CD8-positive, alpha-beta memory T cell (primary cell): ENCODE data around the gene FGF5. TPM values are rescaled to one million over a fixed set of nuclear protein-coding genes. Genes with fewer than 3 reads are reported as not detected.
A peak's percentile ranks its signal among the peaks of the same experiment; 100 is the strongest.
"Not testable (repeated sequence)": the region's sequence is repeated elsewhere in the genome, so short reads cannot be mapped to it uniquely, and the experiment has no call there.

Experiments used
- CTCF ChIA-PET: fragments of 350-600 bp; sonication (Branson Sonifier 250); formaldehyde crosslinking; loops from one replicate; lab custom pipeline; 2021; ENCODE audit warnings: antibody characterized with exemption; lab: Charles Lee
- POLR2A ChIA-PET: fragments of 350-600 bp; sonication (Branson Sonifier 250); formaldehyde crosslinking; loops from one replicate; lab custom pipeline; 2021; ENCODE audit warnings: antibody characterized with exemption; lab: Charles Lee
- DNase-seq, 5 donors: peaks; one replicate each; pipeline versions ENCODE4 v3.0.0 to v3.0.0-alpha.2; 2020 to 2022; ENCODE audit warnings: mixed read lengths in 1 of 5
- H3K27ac ChIP-seq: one replicate; pipeline ENCODE4 v1.7.0; 2013; ENCODE audit warnings: low read depth, mild to moderate bottlenecking, low read length, moderate library complexity
- H3K27me3 ChIP-seq: 2 replicates; pipeline ENCODE4 v1.7.0; 2013; ENCODE audit warnings: low read length, mild to moderate bottlenecking; ENCODE audit not compliant: insufficient read depth, poor library complexity, severe bottlenecking
- H3K36me3 ChIP-seq: 2 replicates; pipeline ENCODE4 v1.7.0; 2013; ENCODE audit warnings: mild to moderate bottlenecking, low read length, moderate library complexity; ENCODE audit not compliant: insufficient read depth
- H3K4me1 ChIP-seq: 2 replicates; pipeline ENCODE4 v1.7.0; 2013; ENCODE audit warnings: mild to moderate bottlenecking, low read length, moderate library complexity; ENCODE audit not compliant: insufficient read depth
- H3K4me3 ChIP-seq: 2 replicates; pipeline ENCODE4 v1.7.0; 2013; ENCODE audit warnings: mild to moderate bottlenecking, low read length
- H3K9me3 ChIP-seq: 2 replicates; pipeline ENCODE4 v1.7.0; 2013; ENCODE audit warnings: mild to moderate bottlenecking, low read length
- H3K27ac Mint-ChIP-seq, 8 donors: one replicate each; pipeline ENCODE4 v1.8.0; 2020 to 2021; ENCODE audit warnings: mixed read lengths in 8 of 8, mild to moderate bottlenecking in 6 of 8, inconsistent platforms in 3 of 8, moderate library complexity in 3 of 8
- H3K27me3 Mint-ChIP-seq, 2 donors: one replicate each; pipeline ENCODE4 v1.8.0; 2020 to 2021; ENCODE audit warnings: mixed read lengths in 2 of 2, mild to moderate bottlenecking in 1 of 2, moderate library complexity in 1 of 2
- H3K36me3 Mint-ChIP-seq, 3 donors: one replicate each; pipeline ENCODE4 v1.8.0; 2020 to 2021; ENCODE audit warnings: mixed read lengths in 3 of 3, inconsistent platforms in 1 of 3, mild to moderate bottlenecking in 1 of 3
- H3K4me1 Mint-ChIP-seq, 3 donors: one replicate each; pipeline ENCODE4 v1.8.0; 2020 to 2021; ENCODE audit warnings: mixed read lengths in 3 of 3, inconsistent platforms in 1 of 3, mild to moderate bottlenecking in 1 of 3
- H3K4me3 Mint-ChIP-seq, 7 donors: one replicate each; pipeline ENCODE4 v1.8.0; 2020 to 2021; ENCODE audit warnings: mixed read lengths in 7 of 7, mild to moderate bottlenecking in 6 of 7, moderate library complexity in 4 of 7, inconsistent platforms in 2 of 7
- H3K9me3 Mint-ChIP-seq, 5 donors: one replicate each; pipeline ENCODE4 v1.8.0; 2020 to 2022; ENCODE audit warnings: mixed read lengths in 5 of 5, mild to moderate bottlenecking in 3 of 5, moderate library complexity in 2 of 5, inconsistent platforms in 1 of 5
- polyA plus RNA-seq: library from polyadenylated mRNA; unstranded; fragments of 300-500 nt; fragmentation: Illumina TruSeq; gene quantifications from one replicate; pipeline ENCODE4 v1.2.3, GENCODE V29; 2021
- total RNA-seq, 2 experiments: library from RNA; stranded (reverse); gene quantifications; one replicate each; pipeline ENCODE4 v1.2.3, GENCODE V29; 2021

The FGF5 gene
- total and polyA plus RNA-seq, 3 experiments from 2014 or later, result not detected

DNA sequence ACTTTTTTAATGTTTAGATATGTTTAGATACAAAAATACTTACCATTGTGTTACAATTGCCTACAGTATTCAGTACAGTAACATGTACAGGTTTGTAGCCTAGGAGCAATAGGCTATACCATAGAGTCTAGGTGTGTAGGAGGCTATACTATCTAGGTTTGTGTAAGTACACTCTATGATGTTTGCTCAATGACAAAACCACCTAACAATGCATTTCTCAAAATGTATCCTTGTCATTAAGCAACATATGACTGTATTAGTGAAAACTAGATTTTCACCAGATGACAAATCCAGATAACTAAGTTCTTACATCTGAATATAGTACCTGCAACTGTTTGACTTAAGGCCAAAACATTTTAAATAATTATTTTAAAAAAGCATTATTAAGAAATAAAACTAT is 49.4 kb downstream of the FGF5 start:
- H3K4me3 ChIP-seq, H3K4me1 ChIP-seq, H3K36me3 ChIP-seq, H3K36me3 Mint-ChIP-seq, CTCF ChIA-PET, H3K27ac Mint-ChIP-seq, H3K4me1 Mint-ChIP-seq, H3K9me3 Mint-ChIP-seq, H3K4me3 Mint-ChIP-seq, DNase-seq, POLR2A ChIA-PET, H3K9me3 ChIP-seq, H3K27ac ChIP-seq, H3K27me3 ChIP-seq: not testable (repeated sequence)
- H3K27me3 Mint-ChIP-seq, result peaks cover 8 to 23% of the 10 kb centered on the region in 2 donors

DNA sequence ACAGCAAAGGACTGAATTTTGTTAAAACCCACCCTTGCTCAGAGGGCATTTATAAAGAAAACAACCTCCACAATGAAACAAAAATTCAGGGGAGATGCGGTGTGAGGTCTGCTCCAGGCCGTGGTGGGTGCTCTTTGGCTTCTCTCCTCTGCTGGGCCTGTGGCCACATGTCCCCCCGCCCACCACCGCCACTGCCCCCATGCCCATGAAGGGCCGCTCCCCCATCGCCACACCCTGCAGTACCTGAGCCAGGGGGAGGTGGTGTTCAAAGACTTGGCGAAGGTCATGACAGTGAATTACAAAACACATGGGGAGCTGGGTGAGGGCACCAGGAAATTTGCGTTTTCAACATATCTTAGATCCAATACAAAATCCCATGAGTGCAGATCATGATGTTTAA is 54.9 kb downstream of the FGF5 start:
- no peaks in the 10 kb centered on the region for H3K9me3 Mint-ChIP-seq
- H3K4me3 ChIP-seq, result no peak overlapping the region
- no peak overlapping the region for H3K27ac Mint-ChIP-seq
- H3K36me3 Mint-ChIP-seq, result no peaks in the 10 kb centered on the region
- peaks cover 8 to 15% of the 10 kb centered on the region in 2 donors for H3K27me3 Mint-ChIP-seq
- ChIA-PET CTCF (no interaction called here), POLR2A (no interaction called here)
- H3K4me1 ChIP-seq, result no peaks in the 10 kb centered on the region
- DNase-seq, result no peak
- H3K4me3 Mint-ChIP-seq, result no peak overlapping the region
- no peaks in the 10 kb centered on the region for H3K27me3 ChIP-seq
- no peaks in the 10 kb centered on the region for H3K36me3 ChIP-seq
- H3K27ac ChIP-seq, result no peak overlapping the region
- no peaks in the 10 kb centered on the region for H3K9me3 ChIP-seq
- no peaks in the 10 kb centered on the region for H3K4me1 Mint-ChIP-seq

DNA sequence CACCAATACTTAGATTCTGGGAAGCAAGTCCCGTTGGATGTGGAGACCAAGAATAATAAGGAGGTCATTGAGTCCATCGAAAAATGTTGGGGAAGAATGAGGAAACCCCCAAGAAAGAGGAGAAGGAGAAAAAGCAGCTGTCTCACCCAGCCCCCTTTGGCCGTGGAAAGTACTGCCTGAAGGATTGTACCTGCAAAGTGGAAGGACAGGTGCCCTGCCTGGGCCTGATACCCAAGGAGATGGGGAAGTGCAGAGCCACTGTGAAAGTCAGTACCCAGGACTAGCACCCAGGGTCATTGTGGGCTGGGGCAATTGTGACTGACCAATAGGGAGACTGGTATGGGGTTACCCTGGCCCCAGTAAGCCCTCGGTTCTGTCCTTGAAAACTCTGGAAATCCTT is 55.3 kb downstream of the FGF5 start:
- Mint-ChIP-seq H3K9me3 (no peaks in the 10 kb centered on the region), H3K4me1 (no peaks in the 10 kb centered on the region), H3K4me3 (no peak overlapping the region), H3K36me3 (no peaks in the 10 kb centered on the region), H3K27me3 (peaks cover 8 to 15% of the 10 kb centered on the region in 2 donors), H3K27ac (no peak overlapping the region)
- POLR2A ChIA-PET, result no interaction called here
- Histone ChIP-seq H3K4me3 (no peak overlapping the region), H3K27ac (no peak overlapping the region), H3K9me3 (no peaks in the 10 kb centered on the region), H3K36me3 (no peaks in the 10 kb centered on the region), H3K27me3 (no peaks in the 10 kb centered on the region), H3K4me1 (no peaks in the 10 kb centered on the region)
- no peak for DNase-seq
- CTCF ChIA-PET, result no interaction called here

DNA sequence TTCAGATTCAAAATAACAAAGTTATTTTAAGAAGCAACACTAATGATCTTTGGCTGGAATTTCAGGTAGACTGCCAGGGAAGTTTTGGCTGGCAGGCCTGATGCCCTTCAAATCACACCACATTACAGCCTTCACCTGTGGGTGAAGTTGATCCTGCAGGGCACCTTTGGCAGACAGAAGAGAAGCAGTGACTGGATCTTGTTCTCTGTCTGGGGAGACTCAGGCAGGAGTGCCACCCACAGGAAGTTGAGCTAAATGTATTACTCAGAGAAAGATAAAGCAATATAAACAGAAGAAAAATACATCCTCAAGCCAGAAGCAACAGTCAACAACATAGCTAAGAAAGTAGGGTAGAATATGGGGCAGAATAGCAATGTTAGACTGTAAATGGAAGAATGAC is 56.3 kb downstream of the FGF5 start:
- Mint-ChIP-seq H3K27ac (no peak overlapping the region), H3K27me3 (peaks cover 8 to 15% of the 10 kb centered on the region in 2 donors)
- CTCF ChIA-PET, result no interaction called here

DNA sequence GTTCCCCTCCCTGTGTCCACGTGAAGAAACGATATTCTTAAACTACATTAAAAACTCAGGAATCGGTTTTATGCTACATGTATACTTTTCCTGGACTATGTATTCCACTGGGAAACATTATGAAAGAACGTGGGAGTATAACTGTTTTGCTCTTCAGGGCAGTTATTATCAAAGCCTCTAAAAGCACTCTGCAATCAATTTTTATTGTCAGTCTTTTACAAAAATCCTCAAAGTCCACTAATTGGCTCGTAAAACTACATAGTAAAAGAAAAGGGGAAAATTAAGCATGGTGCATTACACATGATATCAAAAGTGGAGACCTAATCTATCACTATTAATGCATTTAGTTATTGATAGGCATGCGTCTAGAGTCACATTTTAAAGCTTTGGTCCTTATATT is 57.7 kb downstream of the FGF5 start:
- H3K27ac ChIP-seq, result no peak overlapping the region
- H3K27me3 ChIP-seq, result no peaks in the 10 kb centered on the region
- no peak overlapping the region for H3K4me3 ChIP-seq
- no peaks in the 10 kb centered on the region for H3K4me1 Mint-ChIP-seq
- H3K4me3 Mint-ChIP-seq, result no peak overlapping the region
- no peak overlapping the region for H3K27ac Mint-ChIP-seq
- H3K36me3 Mint-ChIP-seq, result no peaks in the 10 kb centered on the region
- no peaks in the 10 kb centered on the region for H3K4me1 ChIP-seq
- no peaks in the 10 kb centered on the region for H3K9me3 Mint-ChIP-seq
- ChIA-PET CTCF (no interaction called here), POLR2A (no interaction called here)
- DNase-seq, result no peak
- peaks cover 12 to 18% of the 10 kb centered on the region in 2 donors for H3K27me3 Mint-ChIP-seq
- H3K9me3 ChIP-seq, result no peaks in the 10 kb centered on the region
- no peaks in the 10 kb centered on the region for H3K36me3 ChIP-seq

More for the DNA sequence above, 56.3 kb downstream of the FGF5 start:
- Mint-ChIP-seq H3K36me3 (no peaks in the 10 kb centered on the region), H3K4me3 (no peak overlapping the region), H3K4me1 (no peaks in the 10 kb centered on the region), H3K9me3 (no peaks in the 10 kb centered on the region)
- Histone ChIP-seq H3K9me3 (no peaks in the 10 kb centered on the region), H3K27ac (no peak overlapping the region), H3K27me3 (no peaks in the 10 kb centered on the region), H3K4me3 (no peak overlapping the region), H3K4me1 (no peaks in the 10 kb centered on the region), H3K36me3 (no peaks in the 10 kb centered on the region)
- no peak for DNase-seq
- POLR2A ChIA-PET, result no interaction called here

DNA sequence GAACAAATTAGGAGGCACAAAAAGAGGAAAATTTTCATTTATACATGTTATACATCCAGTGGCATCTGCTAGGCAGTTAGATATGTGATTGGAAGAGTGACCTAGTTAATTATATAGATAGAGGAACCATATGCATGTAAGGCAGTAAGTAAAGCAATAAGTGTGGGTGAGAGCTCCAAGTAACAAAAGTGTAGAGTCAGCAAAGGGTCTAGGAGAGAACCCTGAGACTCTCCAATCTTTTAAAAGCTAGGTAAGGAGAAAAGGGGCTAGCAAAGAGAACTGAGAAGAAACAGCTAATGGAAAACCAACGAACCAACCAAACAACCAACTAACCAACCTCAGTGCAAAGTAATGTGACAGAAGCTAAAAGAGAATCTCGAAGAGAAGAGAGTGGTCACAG is 65.2 kb downstream of the FGF5 start:
- Mint-ChIP-seq H3K4me3 (no peak overlapping the region), H3K27me3 (peaks cover 21 to 32% of the 10 kb centered on the region in 2 donors), H3K4me1 (peaks cover 8 to 13% (median 12%) of the 10 kb centered on the region in 3 donors), H3K9me3 (no peaks in the 10 kb centered on the region), H3K36me3 (no peaks in the 10 kb centered on the region), H3K27ac (no peak overlapping the region)
- peaks cover 11% of the 10 kb centered on the region for H3K4me1 ChIP-seq
- peaks cover 5% of the 10 kb centered on the region for H3K27me3 ChIP-seq
- no peak overlapping the region for H3K27ac ChIP-seq
- no peaks in the 10 kb centered on the region for H3K36me3 ChIP-seq
- ChIA-PET POLR2A (no interaction called here), CTCF (no interaction called here)
- H3K4me3 ChIP-seq, result no peak overlapping the region
- no peaks in the 10 kb centered on the region for H3K9me3 ChIP-seq
- no peak for DNase-seq

DNA sequence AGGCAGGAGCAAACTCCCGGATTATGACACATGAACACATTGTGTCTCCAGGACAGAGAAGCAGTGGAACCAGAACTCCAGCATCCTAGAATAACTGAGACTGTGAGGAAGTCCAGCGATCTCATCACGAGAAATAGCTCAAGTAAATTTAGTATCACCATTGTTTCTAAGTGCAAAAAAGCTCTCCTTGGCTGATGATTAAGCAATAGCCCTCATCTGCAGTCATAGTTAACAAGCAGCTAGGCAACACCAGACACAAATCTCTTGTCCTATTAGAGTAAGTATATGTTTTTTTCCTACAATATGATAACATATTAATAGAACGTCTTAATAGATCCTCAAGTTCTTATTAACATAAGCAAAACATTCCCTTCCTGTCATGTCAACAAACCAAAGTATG is 66.7 kb downstream of the FGF5 start:
- Mint-ChIP-seq H3K9me3 (no peaks in the 10 kb centered on the region), H3K27me3 (peaks cover 24 to 38% of the 10 kb centered on the region in 2 donors)
- CTCF ChIA-PET, result no interaction called here

DNA sequence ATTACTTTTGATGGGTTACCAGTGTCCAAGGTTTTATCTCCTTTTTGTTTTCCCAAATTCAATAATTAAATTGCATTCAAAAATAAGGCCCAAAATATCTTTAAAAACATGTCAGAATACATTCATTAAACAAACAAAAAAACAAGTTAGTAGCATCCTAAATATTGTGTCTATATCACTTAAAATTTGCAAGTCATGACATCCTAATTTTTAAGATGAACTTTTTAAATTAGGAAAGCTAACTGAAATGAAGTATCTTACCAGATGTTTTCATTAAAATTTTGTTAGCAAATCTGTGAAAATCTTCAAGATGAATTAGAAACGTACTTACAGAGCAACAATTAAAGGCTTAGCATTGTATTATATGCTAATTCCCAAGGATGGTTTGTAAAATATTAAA is 68.1 kb downstream of the FGF5 start:
- peaks cover 8 to 13% (median 12%) of the 10 kb centered on the region in 3 donors for H3K4me1 Mint-ChIP-seq
- DNase-seq, result no peak
- H3K27ac ChIP-seq, result no peak overlapping the region
- no peak overlapping the region for H3K4me3 ChIP-seq
- peak overlapping the region in 1 of 7 donors; percentile 41 for H3K4me3 Mint-ChIP-seq
- peaks cover 19 to 42% of the 10 kb centered on the region in 2 donors for H3K27me3 Mint-ChIP-seq
- H3K9me3 ChIP-seq, result no peaks in the 10 kb centered on the region
- H3K9me3 Mint-ChIP-seq, result no peaks in the 10 kb centered on the region
- H3K36me3 ChIP-seq, result no peaks in the 10 kb centered on the region
- H3K27ac Mint-ChIP-seq, result no peak overlapping the region
- peaks cover 5% of the 10 kb centered on the region for H3K27me3 ChIP-seq
- no peaks in the 10 kb centered on the region for H3K36me3 Mint-ChIP-seq
- peaks cover 11% of the 10 kb centered on the region for H3K4me1 ChIP-seq
- CTCF ChIA-PET, result no interaction called here
- POLR2A ChIA-PET, result no interaction called here

More for the DNA sequence above, 66.7 kb downstream of the FGF5 start:
- POLR2A ChIA-PET, result no interaction called here
- H3K36me3 Mint-ChIP-seq, result no peaks in the 10 kb centered on the region
- H3K4me1 Mint-ChIP-seq, result peaks cover 8 to 13% (median 12%) of the 10 kb centered on the region in 3 donors
- no peak overlapping the region for H3K27ac Mint-ChIP-seq
- H3K27ac ChIP-seq, result no peak overlapping the region
- peaks cover 5% of the 10 kb centered on the region for H3K27me3 ChIP-seq
- H3K36me3 ChIP-seq, result no peaks in the 10 kb centered on the region
- no peaks in the 10 kb centered on the region for H3K9me3 ChIP-seq
- no peak overlapping the region for H3K4me3 Mint-ChIP-seq
- peaks cover 11% of the 10 kb centered on the region for H3K4me1 ChIP-seq
- no peak overlapping the region for H3K4me3 ChIP-seq
- DNase-seq, result no peak

DNA sequence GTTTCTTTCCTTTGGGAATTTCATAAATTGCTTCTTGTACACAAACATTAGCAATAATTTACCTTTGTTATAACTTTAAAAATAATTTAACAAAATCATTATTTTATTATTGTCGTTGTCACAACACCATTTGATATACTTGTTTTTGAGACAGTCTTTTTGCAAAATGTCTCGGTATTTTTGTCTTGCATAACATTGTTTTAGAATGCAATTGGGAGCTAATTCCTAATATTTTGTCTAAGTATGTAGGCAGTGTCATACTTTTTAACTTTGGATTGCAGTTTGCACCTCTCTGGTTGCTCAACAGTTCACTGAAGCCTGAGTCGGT is 68.7 kb downstream of the FGF5 start:
- Histone ChIP-seq H3K4me1 (peaks cover 11% of the 10 kb centered on the region), H3K36me3 (no peaks in the 10 kb centered on the region), H3K4me3 (peak overlapping the region; percentile 62), H3K9me3 (no peaks in the 10 kb centered on the region), H3K27ac (no peak overlapping the region), H3K27me3 (peaks cover 5% of the 10 kb centered on the region)
- H3K36me3 Mint-ChIP-seq, result peaks cover 0 to 3% (median 0%) of the 10 kb centered on the region in 3 donors
- no peaks in the 10 kb centered on the region for H3K9me3 Mint-ChIP-seq
- POLR2A ChIA-PET, result no interaction called here
- no peak for DNase-seq
- peak overlapping the region in 6 of 7 donors; percentile 67 to 82 (median 74) for H3K4me3 Mint-ChIP-seq
- peaks cover 19 to 46% of the 10 kb centered on the region in 2 donors for H3K27me3 Mint-ChIP-seq
- CTCF ChIA-PET, result no interaction called here
- H3K4me1 Mint-ChIP-seq, result peaks cover 8 to 13% (median 12%) of the 10 kb centered on the region in 3 donors
- H3K27ac Mint-ChIP-seq, result no peak overlapping the region
